ENCODE measurements around the gene TMEM184A. TPM values are rescaled to one million over a fixed set of nuclear protein-coding genes. Genes with fewer than 3 reads are reported as not detected.

Gene TMEM184A
- total and polyA plus RNA-seq, 2 of the 4 experiments (the other 2 are of a cell fraction), result 0.36 to 1.9 TPM

- H3K4me3 ChIP-seq (ENCODE audit: insufficient read depth, low read depth, low read length), result no peak overlapping the region
- intact Hi-C loops (cut with micrococcal nuclease), result no loop called here
- TF ChIP-seq RAD21 (IDR thresholded peaks at IDR 0.05; ENCODE audit: low read length) (no peak), BHLHE40 (IDR thresholded peaks at IDR 0.05; ENCODE audit: low read depth, low read length) (no peak), CHD1 (IDR thresholded peaks at IDR 0.05; ENCODE audit: low read depth, low read length) (no peak), MAZ (IDR thresholded peaks at IDR 0.05; ENCODE audit: borderline replicate concordance, low read depth, low read length) (no peak), USF2 (IDR thresholded peaks at IDR 0.05; ENCODE audit: low read depth, low read length) (no peak), NFE2L2 (IDR thresholded peaks at IDR 0.05; ENCODE audit: low read depth, low read length) (no peak), MXI1 (IDR thresholded peaks at IDR 0.05; ENCODE audit: borderline replicate concordance, low read depth, low read length) (no peak), SMC3 (IDR thresholded peaks at IDR 0.05; ENCODE audit: low read depth, low read length) (no peak), ELK1 (IDR thresholded peaks at IDR 0.05; ENCODE audit: borderline replicate concordance, low read depth, low read length) (no peak), CTCF (conservative IDR thresholded peaks at IDR 0.05; ENCODE audit: low read depth, low read length) (no peak), CEBPB (IDR thresholded peaks at IDR 0.05; ENCODE audit: low read depth, low read length) (no peak), FOS (IDR thresholded peaks at IDR 0.05; ENCODE audit: low read depth, low read length) (no peak), POLR2A (IDR thresholded peaks at IDR 0.05; ENCODE audit: low read depth, low read length) (no peak), RCOR1 (IDR thresholded peaks at IDR 0.05; ENCODE audit: insufficient replicate concordance, low read length) (no peak), MAFK (IDR thresholded peaks at IDR 0.05; ENCODE audit: low read depth, low read length) (no peak)
These were observed 3.0 kb upstream of the TMEM184A start for GRCh38 chr7:1558841-1559625.

More at GRCh38 chr7:1558841-1559625, 3.0 kb upstream of the TMEM184A start:
- H3K9me1 ChIP-seq (ENCODE audit: insufficient read depth, low read length), result peaks cover 11% of the 10 kb centered on the region
- no peak overlapping the region for H3K4me2 ChIP-seq (ENCODE audit: low read depth, low read length)
- ATAC-seq (ENCODE audit: low read depth) (no peak), DNase-seq (no peak)
- dilution Hi-C loops (cut with HindIII; ENCODE audit: low sequenced_read_pairs, unreplicated experiment), result no loop called here
- ChIA-PET POLR2A (ENCODE audit: unreplicated experiment) (no interaction called here), CTCF (interaction anchor here (0.6 kb wide), 1 partner anchor 50 kb away, joined by 3 read pairs; no protein-coding TSS in a partner anchor)
- H2BK15ac ChIP-seq (ENCODE audit: low read depth, low read length), result no peak overlapping the region
- H4K91ac ChIP-seq (ENCODE audit: insufficient read depth, low read depth, low read length), result no peak overlapping the region
- peaks cover 0 to 14% of the 10 kb centered on the region in 2 experiments; a peak in 1 of 4 replicates for H3K79me1 ChIP-seq (ENCODE audit: low read depth in 1 of 2, low read length in 2 of 2)
- H2BK120ac ChIP-seq (ENCODE audit: low read depth, low read length), result no peak overlapping the region
- H3K9ac ChIP-seq (ENCODE audit: low read depth, low read length), result no peak overlapping the region
- H3K9me3 ChIP-seq (ENCODE audit: control insufficient read depth, insufficient read depth, low read length), result no peaks in the 10 kb centered on the region
- H3K56ac ChIP-seq (ENCODE audit: extremely low read depth, insufficient read depth, low read length), result no peak overlapping the region
- no peaks in the 10 kb centered on the region for H3K27me3 ChIP-seq (ENCODE audit: control insufficient read depth, insufficient read depth, low read length)
- peak overlapping the region; percentile 48 for H2AK9ac ChIP-seq (replicated peaks; ENCODE audit: low read depth, low read length, poor library complexity)
- 0 out of 2 replicates have a peak overlapping the region, but pooled peaks have one; percentile 16 for H2AK5ac ChIP-seq (ENCODE audit: low read depth, low read length)
- H4K8ac ChIP-seq (ENCODE audit: low read depth in 2 of 2, low read length in 2 of 2), result no peak overlapping the region
- WGBS, 2 experiments (ENCODE audit: extremely low coverage in 2 of 2, insufficient read length in 1 of 2), result 94% methylated on average over 19 of the region's 32 CpGs; no CpG with 5 or more reads in 1 of the 2 experiments
- H4K5ac ChIP-seq (ENCODE audit: low read depth, low read length), result no peak overlapping the region
- no peaks in the 10 kb centered on the region for H3K36me3 ChIP-seq (ENCODE audit: control insufficient read depth, insufficient read depth, low read length)
- H2BK20ac ChIP-seq (ENCODE audit: low read depth, low read length), result no peak overlapping the region
- no peak overlapping the region for H3K23ac ChIP-seq (ENCODE audit: low read depth, low read length)
- in situ Hi-C loops (cut with MboI; ENCODE audit: low sequenced_read_pairs), result no loop called here
- BruUV-seq (replicated peaks), result no TSS peak
- H3K4ac ChIP-seq (ENCODE audit: low read depth, low read length), result no peak overlapping the region
- H3K27ac ChIP-seq (ENCODE audit: insufficient read depth, low read length), result no peak overlapping the region
- H3K4me1 ChIP-seq (ENCODE audit: control insufficient read depth, insufficient read depth, low read length), result peaks cover 16% of the 10 kb centered on the region
- no peak overlapping the region for H3K14ac ChIP-seq (replicated peaks; ENCODE audit: low read depth, low read length)
- H2AFZ ChIP-seq (replicated peaks; ENCODE audit: low read length, poor library complexity), result no peak overlapping the region
- no peaks in the 10 kb centered on the region for H4K20me1 ChIP-seq (ENCODE audit: insufficient read depth, low read length)
- H2BK5ac ChIP-seq (ENCODE audit: low read depth, low read length, poor library complexity, severe bottlenecking), result no peak overlapping the region
- H3K18ac ChIP-seq (ENCODE audit: low read depth, low read length), result no peak overlapping the region
